ENCODE results near the gene BORCS6. TPM values are rescaled to one million over a fixed set of nuclear protein-coding genes. Genes with fewer than 3 reads are reported as not detected.
A peak's percentile ranks its signal among the peaks of the same experiment; 100 is the strongest.

The BORCS6 gene
- total and polyA plus RNA-seq, 2 of the 13 experiments (the other 11 are each of a cell fraction or from before 2014, with no cell fraction given): 2.0 to 5.1 TPM

GRCh38 chr17:8192070-8192815, 2.3 kb upstream of the BORCS6 start (continued):
- TF ChIP-seq CREB1 (IDR thresholded peaks at IDR 0.05) (no peak), CREB1 (CRISPR knock-in tag; IDR thresholded peaks at IDR 0.05) (no peak), DDIT3 (CRISPR knock-in tag; IDR thresholded peaks at IDR 0.05) (no peak), CENPX (CRISPR knock-in tag; IDR thresholded peaks at IDR 0.05) (no peak), ARID2 (CRISPR knock-in tag; IDR thresholded peaks at IDR 0.05; ENCODE audit: borderline replicate concordance) (no peak), NBN (conservative IDR thresholded peaks at IDR 0.05) (no peak), NCOR1 (IDR thresholded peaks at IDR 0.05; ENCODE audit: borderline replicate concordance, low read length) (no peak), JUND (CRISPR knock-in tag; IDR thresholded peaks at IDR 0.05) (no peak), HNRNPK (IDR thresholded peaks at IDR 0.05; ENCODE audit: low read depth, low read length, poor library complexity, severe bottlenecking) (no peak), CC2D1A (CRISPR knock-in tag; IDR thresholded peaks at IDR 0.05) (no peak), HNF4G (IDR thresholded peaks at IDR 0.05; ENCODE audit: borderline replicate concordance, low read depth, low read length) (no peak), HNF4G (CRISPR knock-in tag; IDR thresholded peaks at IDR 0.05; ENCODE audit: borderline replicate concordance, low read depth) (no peak), ZXDC (CRISPR knock-in tag; IDR thresholded peaks at IDR 0.05) (no peak), IKZF5 (CRISPR knock-in tag; IDR thresholded peaks at IDR 0.05) (peak; percentile 16; the same call in 1 of the 2 replicates), TEAD2 (CRISPR knock-in tag; IDR thresholded peaks at IDR 0.05) (no peak), RFX3 (CRISPR knock-in tag; IDR thresholded peaks at IDR 0.05) (no peak), ELK4 (CRISPR knock-in tag; IDR thresholded peaks at IDR 0.05; ENCODE audit: borderline replicate concordance) (no peak), HNF1B (CRISPR knock-in tag; IDR thresholded peaks at IDR 0.05) (no peak; the same call in 1 of the 2 replicates), PAX8 (CRISPR knock-in tag; IDR thresholded peaks at IDR 0.05; ENCODE audit: borderline replicate concordance) (no peak), ZBTB39 (CRISPR knock-in tag; IDR thresholded peaks at IDR 0.05) (no peak), ZZZ3 (CRISPR knock-in tag; IDR thresholded peaks at IDR 0.05; ENCODE audit: borderline replicate concordance) (no peak)

All from HepG2 (cell line).